Cardiac septum (tissue), 1 donor: ENCODE measurements around the gene PHF20. TPM values are rescaled to one million over a fixed set of nuclear protein-coding genes. Genes with fewer than 3 reads are reported as not detected.
A peak's percentile ranks its signal among the peaks of the same experiment; 100 is the strongest.
"Not testable (repeated sequence)": the region's sequence is repeated elsewhere in the genome, so short reads cannot be mapped to it uniquely, and the experiment has no call there.

Experiments
- DNase-seq: peaks from one replicate; pipeline ENCODE4 v3.0.0-alpha.2; 2020; ENCODE audit warnings: low spot score
- intact Hi-C: fragments of 100-400 bp; cut with DNase I; formaldehyde crosslinking; loops from one replicate; pipeline ENCODE4 v1.14.0; 2022
- total RNA-seq: library from RNA; stranded (reverse); fragmentation: NEBNext Ultra II Directional; extraction: Animal tissue kit (Norgen Biotek cat#: 25700); gene quantifications from one replicate; pipeline ENCODE4 v1.2.1, GENCODE V29; 2021
- donor health status: DM: no; HTN: no; CAD: no.

The PHF20 gene
- total RNA-seq, 1 donor from 2014 or later, result 28.9 TPM

DNA sequence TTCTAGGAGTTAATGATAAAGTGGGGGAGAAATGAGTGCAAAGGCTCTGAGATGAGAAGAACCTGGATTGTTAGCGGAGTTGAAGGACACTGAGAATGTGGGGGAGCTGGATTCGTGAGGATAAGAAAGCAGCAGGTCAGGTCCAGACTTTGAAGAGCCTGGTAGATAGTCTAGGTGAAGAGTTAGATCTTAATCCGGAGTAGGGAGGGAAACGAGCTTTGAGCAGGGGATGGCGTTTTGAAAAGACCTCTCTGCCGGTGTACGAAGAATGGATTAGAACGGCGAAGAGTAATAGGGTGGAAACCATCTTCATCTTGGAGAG, 487 bp upstream of the PHF20 start:
- DNase-seq, result no peak
- intact Hi-C loops, result loop anchor here (10.0 kb wide), 1 partner anchor 183 kb away; the partner anchor contains the start of gene SCAND1

DNA sequence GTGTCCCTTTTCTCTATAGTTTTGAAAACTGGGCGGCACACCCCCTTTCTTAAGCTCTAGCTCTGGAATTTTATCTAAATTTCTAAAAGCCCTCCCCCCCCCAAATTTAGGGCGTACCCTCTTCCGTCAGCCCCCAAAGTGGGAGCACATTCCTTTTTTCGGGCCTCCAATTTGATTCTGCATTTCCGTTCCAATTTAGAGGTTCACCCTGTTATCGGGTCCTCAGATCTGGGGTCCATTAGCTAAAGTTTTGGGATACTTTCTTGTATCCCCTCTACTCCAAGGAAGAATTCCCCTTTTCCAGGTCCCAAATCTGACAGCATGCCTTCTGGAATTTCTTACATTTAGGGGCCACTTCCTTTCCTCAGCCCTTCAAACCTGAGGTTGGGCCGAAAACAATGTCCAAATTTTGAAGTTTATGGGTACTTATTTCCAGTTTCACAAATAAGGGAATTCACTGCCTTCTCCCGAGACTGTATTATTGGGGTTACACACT, 796 bp downstream of the PHF20 start:
- intact Hi-C loops, result loop anchor here (10.0 kb wide), 1 partner anchor 182 kb away; the partner anchor contains the start of gene SCAND1
- no peak for DNase-seq

DNA sequence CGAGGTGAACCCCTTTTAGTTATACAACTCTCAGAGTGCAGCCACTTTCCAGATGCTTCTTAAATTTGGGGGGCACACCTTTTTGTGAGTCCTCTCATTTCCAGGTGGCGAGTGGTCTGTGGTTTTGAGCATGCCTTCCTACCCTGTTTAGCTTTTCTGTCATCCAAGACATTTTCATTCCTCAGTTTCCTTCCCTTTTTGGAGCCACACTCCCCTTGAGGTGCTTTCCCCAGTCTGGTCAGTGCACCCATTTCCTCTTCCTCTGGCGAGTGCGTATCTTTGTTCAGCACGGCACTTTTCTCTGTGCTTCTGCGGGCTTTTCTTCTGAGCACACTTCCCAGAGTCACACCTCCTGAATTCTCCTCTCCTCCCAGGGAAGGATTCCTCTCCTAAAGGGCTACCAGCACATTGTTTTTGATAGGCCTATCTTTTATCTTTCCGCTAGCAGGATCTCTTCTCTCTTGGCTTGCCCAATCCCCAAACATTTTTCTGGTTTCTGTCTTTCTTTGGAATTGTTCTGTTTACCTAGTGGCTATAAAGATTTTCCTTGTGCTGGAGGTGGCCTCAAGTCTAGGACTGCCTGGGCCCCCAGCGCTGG, 1.4 kb downstream of the PHF20 start:
- DNase-seq, result peak; percentile 76
- intact Hi-C loops, result loop anchor here (10.0 kb wide), 1 partner anchor 182 kb away; the partner anchor contains the start of gene SCAND1

DNA sequence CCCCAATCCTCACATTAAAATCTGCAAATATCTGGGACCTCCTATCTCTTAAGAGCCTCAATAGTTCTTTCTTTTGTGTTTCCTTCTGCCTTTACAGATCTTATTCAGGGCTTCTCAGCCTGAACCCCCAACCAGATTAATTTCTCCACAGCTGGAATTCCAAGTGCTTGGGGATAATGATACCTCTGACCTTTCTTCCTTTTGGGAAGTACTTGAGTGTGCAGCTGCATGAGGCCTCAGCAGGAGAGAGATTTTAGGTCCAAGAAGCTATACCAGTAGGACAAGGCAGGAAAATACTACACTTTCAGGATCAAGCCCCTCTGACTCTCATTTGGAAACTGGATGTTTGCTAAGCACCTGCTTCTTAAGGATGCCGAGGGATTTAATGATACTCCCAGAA, 2.6 kb downstream of the PHF20 start:
- DNase-seq, result no peak
- intact Hi-C loops, result loop anchor here (10.0 kb wide), 1 partner anchor 180 kb away; the partner anchor contains the start of gene SCAND1

DNA sequence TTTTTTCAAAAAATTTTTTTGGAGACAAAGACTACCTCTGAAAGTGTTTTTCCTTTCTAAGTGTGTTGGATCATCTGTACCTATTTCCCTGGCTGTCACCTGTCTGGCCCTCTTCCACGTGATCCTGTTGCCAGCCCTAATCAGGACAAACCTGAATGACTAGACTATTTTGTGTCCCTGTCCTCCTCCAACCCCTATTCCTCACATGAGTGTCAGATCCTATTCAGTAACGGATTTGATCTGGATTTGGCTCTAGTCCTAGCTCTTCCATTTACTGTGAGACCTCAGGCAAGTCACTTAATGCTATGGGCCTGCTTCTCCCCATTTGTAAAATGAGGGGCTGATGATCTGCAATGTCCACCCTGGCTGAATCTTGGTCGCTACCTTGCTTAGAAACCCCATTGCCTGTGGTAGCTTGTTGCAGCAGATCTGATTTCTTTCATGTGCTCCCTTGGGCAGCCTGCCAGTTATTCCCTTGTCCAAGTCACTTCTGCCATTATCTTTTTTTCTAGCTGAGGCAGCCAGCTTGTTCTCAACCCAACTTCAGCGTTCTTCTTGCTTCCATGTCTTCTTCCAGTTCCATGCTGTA, 4.8 kb downstream of the PHF20 start:
- intact Hi-C loops, result loop anchor here (10.0 kb wide), 1 partner anchor 178 kb away; the partner anchor contains the start of gene SCAND1
- no peak for DNase-seq

DNA sequence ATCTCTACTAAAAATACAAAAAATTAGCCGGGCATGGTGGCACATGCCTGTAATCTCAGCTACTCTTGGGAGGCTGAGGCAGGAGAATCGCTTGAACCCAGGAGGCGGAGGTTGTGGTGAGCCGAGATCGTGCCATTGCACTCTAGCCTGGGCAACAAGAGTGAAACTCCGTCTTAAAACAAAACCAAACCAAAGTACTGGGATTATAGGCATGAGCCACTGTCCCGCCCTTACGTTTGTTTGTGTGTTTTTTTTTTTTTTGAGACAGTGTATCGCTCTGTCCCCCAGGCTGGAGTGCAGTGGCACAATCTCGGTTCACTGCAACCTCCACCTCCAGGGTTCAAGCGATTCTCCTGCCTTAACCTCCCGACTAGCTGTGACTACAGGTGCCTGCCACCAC, 12.0 kb downstream of the PHF20 start:
- DNase-seq, intact Hi-C loops: not testable (repeated sequence)

DNA sequence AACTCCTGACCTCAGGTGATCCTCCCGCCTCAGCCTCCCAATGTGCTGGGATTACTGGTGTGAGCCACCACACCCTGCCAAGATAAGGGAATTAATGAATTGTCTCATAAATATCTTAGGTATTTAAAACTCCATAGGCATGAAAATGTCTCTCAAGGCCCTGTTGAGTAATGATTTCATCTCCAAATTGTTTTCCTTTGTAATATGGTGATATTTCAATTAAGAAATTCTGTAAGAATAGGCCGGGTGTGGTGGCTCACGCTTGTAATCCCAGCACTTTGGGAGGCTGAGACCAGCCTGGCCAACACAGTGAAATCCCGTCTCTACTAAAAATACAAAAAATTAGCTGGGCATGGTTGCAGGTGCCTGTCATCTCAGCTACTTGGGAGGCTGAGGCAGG, 13.7 kb downstream of the PHF20 start:
- DNase-seq, intact Hi-C loops: not testable (repeated sequence)

DNA sequence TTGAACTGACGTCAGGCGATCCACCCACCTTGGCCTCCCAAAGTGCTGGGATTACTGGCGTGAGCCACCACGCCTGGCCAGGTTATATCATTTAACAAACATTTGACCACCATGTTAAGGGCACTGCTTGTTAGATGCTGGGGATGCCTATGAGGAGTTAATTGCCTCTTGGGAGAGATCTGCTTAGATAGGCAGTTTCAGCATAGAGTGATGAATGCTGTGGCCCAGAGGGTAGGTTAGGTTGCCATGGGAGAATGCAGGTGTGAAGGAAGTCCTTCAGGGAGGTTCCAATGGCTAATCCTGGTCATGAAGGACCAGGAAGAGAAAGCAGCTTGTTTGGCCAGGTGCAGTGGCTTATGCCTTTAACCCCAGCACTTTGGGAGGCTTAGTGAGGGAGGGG, 17.0 kb downstream of the PHF20 start:
- DNase-seq, result peak; percentile 9
- intact Hi-C loops, result no loop called here

DNA sequence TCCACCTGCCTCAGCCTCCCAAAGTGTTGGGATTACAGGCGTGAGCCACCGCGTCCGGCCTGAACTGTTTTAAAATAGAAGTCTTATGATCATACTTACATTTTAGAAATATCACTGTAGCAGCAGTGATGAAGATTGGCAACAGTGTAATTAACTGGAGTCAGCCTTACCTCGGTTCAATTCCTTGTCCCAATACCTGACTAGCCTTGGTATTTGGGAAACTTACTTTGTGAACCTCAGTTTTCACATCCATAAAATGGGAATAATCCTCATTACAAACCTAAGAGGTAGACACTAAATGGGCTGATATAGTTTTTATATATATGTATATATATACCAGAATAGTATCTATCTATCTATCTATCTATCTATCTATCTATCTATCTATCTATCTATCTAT, 19.3 kb downstream of the PHF20 start:
- no peak for DNase-seq
- intact Hi-C loops, result no loop called here

DNA sequence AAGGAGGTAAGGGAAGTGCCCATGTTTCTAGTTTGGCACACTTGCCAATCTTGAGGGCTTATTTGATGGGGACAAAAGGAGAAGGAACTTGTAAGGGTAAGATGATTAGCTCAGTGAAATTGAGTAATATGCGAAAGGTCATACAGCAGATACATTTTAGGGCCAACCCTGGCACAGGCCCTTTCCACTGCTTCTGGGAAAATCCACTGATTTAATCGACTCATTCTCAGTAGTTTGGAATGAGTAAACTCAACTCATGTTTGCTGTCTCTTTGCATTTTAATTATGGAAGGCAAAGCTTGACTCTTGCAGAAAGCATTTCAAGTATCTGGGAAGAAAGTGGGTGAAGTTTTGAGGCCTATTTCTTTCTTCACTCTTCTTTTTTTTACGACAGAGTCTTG, 20.0 kb downstream of the PHF20 start:
- intact Hi-C loops, result no loop called here
- DNase-seq, result peak; percentile 53

DNA sequence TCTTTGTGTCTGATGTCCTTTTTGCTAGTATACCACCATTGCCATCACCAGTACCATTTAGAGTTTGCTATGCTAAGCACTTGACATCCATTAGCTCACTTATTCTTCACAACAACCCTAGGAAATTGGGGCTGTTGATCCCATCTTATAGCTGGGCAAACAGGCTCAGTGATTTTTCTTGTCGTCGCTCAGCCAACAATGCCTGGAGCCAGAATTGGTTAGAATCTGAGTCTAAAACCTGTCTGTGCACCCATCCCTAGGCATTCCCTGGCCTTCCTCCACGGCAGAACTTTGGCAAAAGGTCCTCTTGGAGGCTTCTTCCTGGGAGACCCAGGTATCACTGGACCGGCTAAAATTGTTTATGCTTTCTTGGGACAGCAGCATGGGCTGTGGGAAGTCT, 20.9 kb downstream of the PHF20 start:
- no peak for DNase-seq
- intact Hi-C loops, result no loop called here

DNA sequence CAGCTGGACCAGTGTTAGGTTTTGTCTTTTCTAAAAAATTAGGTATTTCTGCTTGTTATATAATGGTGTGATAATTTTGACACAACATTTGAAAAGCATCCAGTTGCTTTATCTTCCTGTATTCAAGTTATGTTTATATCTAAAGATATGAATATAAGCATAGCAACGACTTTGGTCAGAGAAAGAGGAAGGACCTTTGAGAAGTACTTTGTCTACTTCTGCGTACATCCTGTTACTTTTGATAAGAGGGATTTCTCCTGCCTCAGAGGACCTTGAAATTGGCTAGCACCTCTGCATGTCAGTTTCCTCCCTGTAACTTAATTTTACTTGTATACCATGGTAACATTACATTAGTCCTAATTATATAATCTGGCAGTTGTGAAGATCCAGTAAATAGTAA, 24.8 kb downstream of the PHF20 start:
- no peak for DNase-seq
- intact Hi-C loops, result no loop called here

DNA sequence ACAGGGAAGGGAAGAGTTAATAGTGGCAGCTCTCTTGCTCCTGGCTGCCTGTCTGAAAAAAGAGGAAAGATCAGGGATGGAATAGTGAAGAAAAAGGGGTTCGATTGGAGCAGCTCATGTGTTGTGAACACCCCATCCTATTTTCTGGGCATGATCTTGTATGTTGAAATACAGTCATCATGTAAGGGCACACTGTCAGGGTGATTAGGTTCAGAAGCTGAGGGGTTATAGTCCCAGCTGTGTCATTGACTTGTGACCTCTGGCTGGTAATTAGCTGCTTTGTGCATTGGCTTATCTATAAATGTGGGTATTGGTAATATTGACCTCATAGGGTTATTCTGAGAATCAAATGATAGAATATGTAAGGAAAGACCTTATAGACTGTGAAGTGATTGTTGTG, 30.1 kb downstream of the PHF20 start:
- intact Hi-C loops, result no loop called here
- peak; percentile 5 for DNase-seq

DNA sequence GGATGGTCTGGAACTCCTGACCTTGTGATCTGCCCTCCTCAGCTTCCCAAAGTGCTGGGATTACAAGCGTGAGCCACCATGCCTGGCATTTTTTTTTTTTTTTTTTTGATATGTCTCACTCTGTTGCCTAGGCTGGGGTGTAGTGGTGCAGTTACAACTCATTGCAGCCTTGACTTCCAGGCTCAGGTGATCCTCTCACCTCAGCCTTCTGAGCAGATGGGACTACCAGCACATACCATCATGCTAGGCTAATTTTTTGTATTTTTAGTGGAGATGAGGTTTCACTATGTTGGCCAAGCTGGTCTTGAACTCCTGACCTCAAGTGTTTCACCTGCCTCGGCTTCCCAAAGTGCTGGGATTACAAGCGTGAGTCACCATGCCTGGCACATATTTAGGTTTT, 34.3 kb downstream of the PHF20 start:
- intact Hi-C loops, result no loop called here
- DNase-seq, result no peak

DNA sequence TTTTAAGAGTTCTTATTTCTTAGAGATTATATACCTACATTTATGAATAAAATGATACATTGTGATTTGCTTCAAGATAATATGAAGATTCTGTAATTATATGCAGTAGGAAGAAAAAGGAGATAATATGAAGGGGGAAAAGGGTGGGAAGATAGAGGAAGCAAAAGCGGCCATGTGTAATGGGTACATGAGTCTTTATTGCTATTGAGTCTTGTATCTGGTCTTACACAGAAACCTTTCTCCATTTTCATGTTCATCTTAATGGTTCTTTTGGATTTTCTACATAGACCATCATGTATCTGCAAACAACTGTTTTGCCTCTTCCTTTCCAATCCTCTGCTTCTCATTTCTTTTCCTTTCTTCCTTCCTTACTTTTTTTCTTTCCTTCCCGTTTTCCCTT, 36.1 kb downstream of the PHF20 start:
- intact Hi-C loops, result no loop called here
- no peak for DNase-seq

DNA sequence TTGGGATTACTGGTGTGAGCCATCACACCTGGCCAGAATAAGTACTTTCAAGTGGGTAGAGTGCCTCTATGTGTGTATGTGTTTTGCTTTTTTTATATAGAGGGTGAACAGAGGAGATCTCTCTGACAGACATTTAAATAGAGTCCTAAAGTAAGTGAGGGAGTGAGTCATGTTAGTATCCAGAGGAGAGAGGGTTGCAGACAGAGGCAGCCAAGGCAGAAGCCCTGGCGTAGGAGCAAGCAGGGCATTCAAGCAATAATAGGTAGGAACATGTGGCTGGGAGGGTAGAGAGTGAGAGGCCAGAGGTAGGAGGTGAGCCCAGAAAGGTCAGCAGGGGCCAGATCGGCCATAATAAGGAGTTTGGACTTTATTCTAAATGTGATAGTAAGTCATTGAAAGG, 48.9 kb downstream of the PHF20 start:
- no peak for DNase-seq
- intact Hi-C loops, result no loop called here

DNA sequence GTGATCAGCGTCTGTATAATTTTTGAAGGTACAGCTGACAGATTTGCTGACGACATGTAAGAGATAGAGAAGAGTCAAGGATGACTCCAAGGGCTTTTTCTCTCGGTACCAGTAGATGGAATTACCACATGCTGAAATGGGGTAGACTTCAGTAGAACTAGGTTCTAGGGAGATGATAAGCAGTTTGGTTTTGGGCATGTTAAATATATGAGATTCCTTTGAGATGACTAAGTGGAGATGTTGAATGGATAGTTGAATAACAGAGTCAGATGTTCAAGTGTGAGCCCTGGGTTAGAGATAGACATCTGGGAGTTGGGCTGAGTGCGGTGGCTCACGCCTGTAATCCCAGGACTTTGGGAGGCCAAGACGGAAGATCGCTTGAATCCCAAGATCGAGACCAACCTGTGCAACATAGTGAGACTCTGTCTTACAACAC, 50.0 kb downstream of the PHF20 start:
- intact Hi-C loops, result no loop called here
- peak; percentile 20 for DNase-seq

DNA sequence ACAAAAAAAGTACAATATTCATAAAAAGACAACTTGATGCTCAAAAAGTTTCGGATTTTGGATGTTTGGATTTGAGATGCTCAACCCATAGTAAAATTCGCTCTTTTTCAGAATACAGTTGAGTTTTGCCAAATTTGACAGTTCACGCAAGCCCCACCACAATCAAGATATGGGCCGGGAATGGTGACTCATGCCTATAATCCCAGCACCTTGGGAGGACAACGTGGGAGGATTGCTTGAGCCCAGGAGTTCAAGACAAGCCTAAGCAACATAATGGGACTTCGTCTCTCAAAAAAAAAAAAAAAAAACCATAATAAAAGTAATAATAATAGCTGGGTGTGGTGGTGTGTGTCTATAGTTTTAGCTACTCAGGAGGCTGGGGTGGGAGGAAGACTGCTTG, 51.3 kb downstream of the PHF20 start:
- no peak for DNase-seq
- intact Hi-C loops, result no loop called here

DNA sequence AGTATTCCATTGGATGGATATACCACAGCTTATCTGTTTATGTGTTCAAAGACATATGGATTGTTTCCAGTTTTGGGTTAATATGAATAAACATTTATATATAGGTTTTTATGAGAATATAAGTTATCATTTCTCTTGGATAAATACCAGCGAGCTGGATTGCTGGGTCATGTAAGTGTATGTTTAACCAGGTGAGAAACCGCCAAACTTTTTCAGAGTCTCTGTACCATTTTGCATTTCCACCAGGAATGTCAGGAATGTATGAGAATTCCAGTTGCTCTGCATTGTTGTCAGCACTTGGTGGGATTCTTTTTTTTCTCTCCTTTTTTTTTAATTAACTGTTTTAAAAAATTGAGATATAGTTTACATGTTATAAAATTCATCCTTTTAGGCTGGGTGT, 52.1 kb downstream of the PHF20 start:
- no peak for DNase-seq
- intact Hi-C loops, result no loop called here

DNA sequence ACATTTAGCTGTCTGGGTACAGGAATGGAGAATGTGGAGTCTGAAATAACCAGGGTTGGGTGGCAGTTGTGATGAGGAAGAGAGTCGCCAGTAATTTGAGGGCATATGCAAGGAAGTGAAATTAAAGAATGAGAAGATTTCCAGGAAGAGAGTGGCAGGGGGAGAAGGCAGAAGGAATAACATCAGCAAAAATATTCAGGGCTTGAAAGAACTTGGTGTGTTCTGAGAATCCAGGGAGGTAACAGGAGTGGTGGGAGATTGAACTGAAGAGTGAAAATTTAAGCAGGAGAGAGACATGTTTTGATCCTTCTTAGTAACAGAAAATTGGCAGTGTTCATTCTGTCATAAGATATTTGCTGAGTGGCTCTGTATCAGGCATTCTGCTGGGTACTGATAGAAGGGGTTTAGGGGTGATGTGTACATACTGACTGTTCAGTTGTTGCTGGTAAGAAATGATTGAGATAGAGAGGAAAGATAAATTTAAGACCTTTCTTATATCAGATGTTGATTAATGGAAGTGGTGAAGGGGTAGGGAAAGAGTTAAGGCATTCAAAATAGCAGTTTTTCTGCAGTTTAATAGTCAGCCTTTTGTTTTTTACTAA, 54.7 kb downstream of the PHF20 start:
- intact Hi-C loops, result loop anchor here (5.0 kb wide), 1 partner anchor 61 kb away; no protein-coding TSS in a partner anchor
- no peak for DNase-seq

DNA sequence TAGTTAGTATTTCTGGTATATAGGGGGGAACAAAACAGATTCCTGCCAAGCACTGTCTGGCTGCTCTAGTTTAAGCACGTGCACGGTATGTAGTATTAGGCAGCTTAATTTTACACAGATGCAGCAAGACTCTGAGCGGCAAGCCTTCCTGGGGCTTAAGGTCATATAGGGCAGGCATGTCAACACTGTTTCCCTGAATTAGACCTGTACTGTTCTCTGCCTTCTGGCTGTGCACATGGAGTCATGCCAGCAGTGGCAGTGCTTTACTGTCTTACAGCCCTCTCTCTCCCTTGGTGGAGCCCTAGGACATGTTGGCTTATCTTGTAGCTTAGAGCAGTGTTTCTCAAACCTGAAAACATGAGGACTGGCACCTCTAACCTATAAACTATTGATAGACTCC, 56.6 kb downstream of the PHF20 start:
- intact Hi-C loops, result loop anchor here (5.0 kb wide), 1 partner anchor 59 kb away; no protein-coding TSS in a partner anchor
- DNase-seq, result no peak
